ENCODE results near the gene MAST4. TPM values are rescaled to one million over a fixed set of nuclear protein-coding genes. Genes with fewer than 3 reads are reported as not detected.

The MAST4 gene
- total and polyA plus RNA-seq, 2 donors (not counting 1 experiment from before 2014, with no cell fraction given) = 2.5 to 57.1 TPM

DNA sequence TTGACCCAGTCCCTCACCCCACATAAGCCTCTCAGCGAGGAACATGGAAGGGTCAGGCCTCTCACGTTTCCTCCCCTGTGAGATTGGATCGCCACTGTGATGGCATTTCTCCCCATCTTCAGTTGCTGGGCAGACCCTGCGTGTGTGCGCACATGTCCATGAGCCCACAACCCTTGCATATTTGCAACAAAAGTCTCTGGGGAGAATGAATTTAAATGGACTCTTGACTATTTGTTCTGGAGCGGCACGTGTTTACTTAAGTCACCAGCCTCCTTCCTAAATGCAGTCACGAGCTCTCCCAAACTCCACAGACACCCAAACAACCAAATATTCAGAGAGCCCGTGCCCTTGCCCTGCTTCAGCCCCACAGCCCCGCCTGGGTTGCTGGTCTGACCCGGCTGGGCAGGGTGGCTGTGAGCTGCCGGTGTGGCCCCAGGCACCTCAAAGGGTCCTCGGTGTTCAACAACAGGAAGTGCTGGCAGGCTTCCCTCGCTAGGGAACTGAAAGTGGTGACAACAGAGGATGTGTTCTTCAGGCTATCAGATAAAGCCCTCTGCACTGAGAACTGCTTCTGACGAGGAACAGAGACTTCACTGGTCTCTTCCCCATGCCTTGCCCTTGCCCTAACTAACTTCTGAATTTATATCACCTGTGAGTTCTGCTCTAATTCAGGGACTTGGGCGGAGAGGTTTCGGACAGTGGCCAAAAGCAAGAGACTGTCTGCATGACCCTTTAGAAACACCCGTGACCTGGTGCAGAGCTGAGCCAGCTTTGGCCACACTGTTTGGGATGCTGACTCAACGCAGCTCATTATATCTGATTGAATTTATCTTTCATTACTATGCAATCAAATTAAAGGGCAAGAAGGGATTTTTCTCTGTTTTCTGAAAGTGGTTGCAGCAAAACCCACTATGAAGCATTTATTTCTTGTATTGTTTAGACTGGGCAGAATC is 619.6 kb downstream of the MAST4 start:
- Mint-ChIP-seq H3K27me3 (no peaks in the 10 kb centered on the region), H3K4me3 (peak overlapping the region; percentile 85), H3K9me3 (ENCODE audit: insufficient read depth) (no peaks in the 10 kb centered on the region), H3K4me1 (peaks cover 57% of the 10 kb centered on the region), H3K27ac (peak overlapping the region; percentile 100)
- POLR2A ChIA-PET = interaction anchor here (1.0 to 1.9 kb wide), 5 partner anchors 9 to 61 kb away, joined by 3 to 8 read pairs (median 6); no protein-coding TSS in a partner anchor
- intact Hi-C loops (cut with micrococcal nuclease) = loop anchor here (1.0 to 10.0 kb wide), 3 partner anchors 8 to 1491 kb away; partner anchors contain the start of genes NLN, PIK3R1 and SGTB
- H2AFZ ChIP-seq (ENCODE audit: insufficient read depth, low read depth, low read length, poor library complexity, severe bottlenecking) = peak overlapping the region; percentile 69
- peak; percentile 95 for DNase-seq
- peak overlapping the region; percentile 14 for H3K9ac ChIP-seq (ENCODE audit: low read length)
- H3K36me3 ChIP-seq (replicated peaks in 1 of 2; ENCODE audit: control extremely low read depth in 1 of 2, control insufficient read depth in 1 of 2, extremely low read depth in 1 of 2, insufficient read depth in 2 of 2, low read length in 1 of 2) = no peaks in the 10 kb centered on the region
- peak overlapping the region in 3 of 5 experiments; percentile 17 to 28 (median 20) for H3K4me3 ChIP-seq (ENCODE audit: control extremely low read depth in 1 of 5, extremely low read depth in 1 of 5, insufficient read depth in 1 of 5, low read depth in 2 of 5, low read length in 4 of 5)
- CTCF ChIA-PET = interaction anchor here (0.6 to 3.4 kb wide), 11 partner anchors 9 to 1035 kb away, joined by 3 to 39 read pairs (median 8); partner anchors contain the start of gene CD180
- 26% methylated on average over 10 of the region's 19 CpGs for WGBS (ENCODE audit: insufficient coverage)
- TF ChIP-seq, protein P1, sequence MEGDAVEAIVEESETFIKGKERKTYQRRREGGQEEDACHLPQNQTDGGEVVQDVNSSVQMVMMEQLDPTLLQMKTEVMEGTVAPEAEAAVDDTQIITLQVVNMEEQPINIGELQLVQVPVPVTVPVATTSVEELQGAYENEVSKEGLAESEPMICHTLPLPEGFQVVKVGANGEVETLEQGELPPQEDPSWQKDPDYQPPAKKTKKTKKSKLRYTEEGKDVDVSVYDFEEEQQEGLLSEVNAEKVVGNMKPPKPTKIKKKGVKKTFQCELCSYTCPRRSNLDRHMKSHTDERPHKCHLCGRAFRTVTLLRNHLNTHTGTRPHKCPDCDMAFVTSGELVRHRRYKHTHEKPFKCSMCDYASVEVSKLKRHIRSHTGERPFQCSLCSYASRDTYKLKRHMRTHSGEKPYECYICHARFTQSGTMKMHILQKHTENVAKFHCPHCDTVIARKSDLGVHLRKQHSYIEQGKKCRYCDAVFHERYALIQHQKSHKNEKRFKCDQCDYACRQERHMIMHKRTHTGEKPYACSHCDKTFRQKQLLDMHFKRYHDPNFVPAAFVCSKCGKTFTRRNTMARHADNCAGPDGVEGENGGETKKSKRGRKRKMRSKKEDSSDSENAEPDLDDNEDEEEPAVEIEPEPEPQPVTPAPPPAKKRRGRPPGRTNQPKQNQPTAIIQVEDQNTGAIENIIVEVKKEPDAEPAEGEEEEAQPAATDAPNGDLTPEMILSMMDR (IDR thresholded peaks at IDR 0.05) = no peak
- TF ChIP-seq EZH2 (IDR thresholded peaks at IDR 0.05; ENCODE audit: borderline replicate concordance, insufficient read depth, low read depth, low read length, poor library complexity, severe bottlenecking) = no peak
- peaks cover 29% of the 10 kb centered on the region for H3K79me2 ChIP-seq (ENCODE audit: control insufficient read depth, insufficient read depth, low read length)
- peaks cover 33 to 39% of the 10 kb centered on the region in 2 donors for H3K4me1 ChIP-seq (ENCODE audit: control insufficient read depth in 2 of 2, insufficient read depth in 2 of 2, low read length in 2 of 2)
- H3K27me3 ChIP-seq (replicated peaks in 1 of 4; ENCODE audit: control extremely low read depth in 1 of 4, control insufficient read depth in 3 of 4, insufficient read depth in 4 of 4, low read length in 3 of 4) = no peaks in the 10 kb centered on the region
- H4K20me1 ChIP-seq (ENCODE audit: control insufficient read depth, insufficient read depth, low read length, poor library complexity, severe bottlenecking) = no peaks in the 10 kb centered on the region
- ATAC-seq (ENCODE audit: low read depth) = peak; percentile 97
- H3K9me3 ChIP-seq (ENCODE audit: control extremely low read depth in 1 of 3, control insufficient read depth in 2 of 3, insufficient read depth in 1 of 3, low read length in 2 of 3) = no peaks in the 10 kb centered on the region
- H3K27ac ChIP-seq (ENCODE audit: low read length in 2 of 2) = peak overlapping the region; percentile 92 to 98
- H3K4me2 ChIP-seq (replicated peaks; ENCODE audit: low read depth, low read length, poor library complexity, severe bottlenecking) = peak overlapping the region; percentile 68

All from B cell (primary cell).